Activated CD8-positive, alpha-beta memory T cell treated with anti-CD3 and anti-CD28 coated beads, Interleukin-2, amount 10 ng/mL, durations not matched to agents 7 days and 5 days (primary cell): ENCODE results near the gene RERE. TPM values are rescaled to one million over a fixed set of nuclear protein-coding genes. Genes with fewer than 3 reads are reported as not detected.

Experiments used
- ATAC-seq: fragments of 150-1000 bp; cut with Tn5 transposase; one replicate; pipeline ENCODE4 v1.10.0; 2021; ENCODE audit warnings: moderate library complexity
- CTCF ChIA-PET: fragments of 350-600 bp; sonication (Branson Sonifier 250); formaldehyde crosslinking; loops from one replicate; lab custom pipeline; 2021; ENCODE audit warnings: antibody characterized with exemption; lab: Charles Lee
- DNase-seq: peaks from one replicate; pipeline ENCODE4 v3.0.0-alpha.2; 2020
- H3K27ac Mint-ChIP-seq: one replicate; pipeline ENCODE4 v1.8.0; 2021; ENCODE audit warnings: mild to moderate bottlenecking, mixed read lengths
- H3K27me3 Mint-ChIP-seq: one replicate; pipeline ENCODE4 v1.8.0; 2021; ENCODE audit warnings: mixed read lengths
- H3K36me3 Mint-ChIP-seq: one replicate; pipeline ENCODE4 v1.8.0; 2021; ENCODE audit warnings: mild to moderate bottlenecking, mixed read lengths
- H3K4me1 Mint-ChIP-seq: one replicate; pipeline ENCODE4 v1.8.0; 2021; ENCODE audit warnings: mixed read lengths
- H3K4me3 Mint-ChIP-seq: one replicate; pipeline ENCODE4 v1.8.0; 2021; ENCODE audit warnings: mild to moderate bottlenecking, moderate library complexity, mixed read lengths
- H3K9me3 Mint-ChIP-seq: one replicate; pipeline ENCODE4 v1.8.0; 2022; ENCODE audit warnings: low read depth, mixed read lengths
- total RNA-seq, 2 experiments: library from RNA; stranded (reverse); gene quantifications; one replicate each; pipeline ENCODE4 v1.2.3, GENCODE V29; 2021

RERE gene
- total RNA-seq, 2 experiments from 2014 or later = 38.3 TPM

DNA sequence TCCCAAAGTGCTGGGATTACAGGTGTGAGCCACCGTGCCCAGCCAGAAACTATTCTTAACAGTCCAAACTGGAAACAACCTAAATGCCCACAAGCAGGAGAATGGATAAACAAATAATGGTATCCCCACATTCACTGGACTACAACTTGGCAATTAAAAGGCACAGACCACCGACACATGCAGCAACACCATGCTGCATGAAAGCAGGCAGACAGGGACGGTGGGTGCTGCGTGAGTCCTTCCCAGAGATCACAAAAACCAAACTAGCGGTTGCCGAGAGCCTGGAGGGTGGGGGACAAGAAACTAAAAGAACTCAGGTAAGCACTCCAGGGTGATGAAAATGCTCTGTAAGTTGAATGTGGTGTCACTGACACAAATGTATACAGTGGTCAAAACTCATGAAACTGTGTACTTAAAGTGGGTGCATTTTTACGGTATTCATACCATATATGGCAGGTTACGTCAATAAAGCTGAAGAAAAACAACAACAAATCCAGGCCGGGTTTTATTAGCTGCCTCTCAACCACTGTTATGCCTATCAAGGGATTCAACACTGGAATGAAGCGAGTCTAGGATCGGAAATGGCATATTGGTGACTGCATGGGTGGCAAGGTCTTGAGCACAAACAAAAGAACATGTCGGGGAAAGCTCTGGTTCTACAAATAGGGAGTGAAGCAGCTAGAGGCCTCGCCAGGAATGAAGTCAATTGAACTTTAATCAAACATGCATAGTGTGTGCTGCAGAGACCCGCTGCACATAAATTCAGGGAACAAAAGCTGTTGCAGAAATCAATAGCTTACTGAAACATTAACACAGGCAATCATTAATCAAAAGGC is 447.2 kb downstream of the RERE start:
- no peak for ATAC-seq
- no peak overlapping the region for H3K4me3 Mint-ChIP-seq
- H3K4me1 Mint-ChIP-seq = peaks cover 5% of the 10 kb centered on the region
- CTCF ChIA-PET = interaction anchor here (0.6 to 0.9 kb wide), 2 partner anchors 11 to 353 kb away, joined by 3 read pairs; no protein-coding TSS in a partner anchor
- H3K36me3 Mint-ChIP-seq = peaks cover under 1% of the 10 kb centered on the region
- no peak for DNase-seq
- no peaks in the 10 kb centered on the region for H3K27me3 Mint-ChIP-seq
- H3K9me3 Mint-ChIP-seq = no peaks in the 10 kb centered on the region
- no peak overlapping the region for H3K27ac Mint-ChIP-seq

DNA sequence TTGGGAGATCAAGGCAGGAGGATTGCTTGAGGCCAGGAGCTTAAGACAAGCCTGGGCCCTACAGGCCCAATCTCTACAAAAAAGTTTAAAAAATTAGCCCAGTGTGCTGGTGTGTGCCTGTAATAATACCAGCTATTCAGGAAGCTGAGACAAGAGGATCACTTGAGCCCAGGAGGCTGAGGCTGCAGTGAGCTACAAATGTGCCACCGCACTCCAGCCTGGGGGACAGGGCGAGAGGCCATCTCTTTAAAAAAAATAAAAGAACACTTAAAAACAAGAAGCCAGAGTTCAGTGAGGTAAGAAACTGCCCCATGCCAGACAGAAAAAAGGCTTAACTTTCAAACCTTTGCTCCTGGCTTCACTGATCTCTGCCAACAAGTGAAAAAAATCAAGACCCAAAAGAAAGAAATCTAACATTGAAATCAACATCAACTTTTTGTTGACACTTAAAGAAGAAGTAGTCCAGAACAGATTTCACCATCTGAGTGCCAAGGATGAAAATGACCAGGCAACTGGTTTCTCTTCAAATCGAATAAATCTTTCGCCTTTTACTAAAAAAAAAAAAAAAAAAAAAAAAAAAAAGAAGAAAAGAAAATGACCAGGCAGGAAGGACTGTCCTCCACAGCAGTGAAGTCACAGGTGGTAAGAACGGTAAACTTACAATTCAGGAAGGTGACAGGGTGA is 448.3 kb downstream of the RERE start:
- CTCF ChIA-PET = no interaction called here
- peaks cover 2% of the 10 kb centered on the region for H3K4me1 Mint-ChIP-seq

GRCh38 chr1:8367571-8368194 is 449.8 kb downstream of the RERE start:
- peaks cover 2% of the 10 kb centered on the region for H3K4me1 Mint-ChIP-seq
- peaks cover 1% of the 10 kb centered on the region for H3K36me3 Mint-ChIP-seq
- ATAC-seq (no peak), DNase-seq (no peak)
- no peak overlapping the region for H3K27ac Mint-ChIP-seq
- no peaks in the 10 kb centered on the region for H3K27me3 Mint-ChIP-seq
- H3K9me3 Mint-ChIP-seq = no peaks in the 10 kb centered on the region
- CTCF ChIA-PET = interaction anchor here (0.5 to 0.6 kb wide), 2 partner anchors 441 to 560 kb away, joined by 3 to 4 read pairs; no protein-coding TSS in a partner anchor
- H3K4me3 Mint-ChIP-seq = no peak overlapping the region

More for the DNA sequence above, 448.3 kb downstream of the RERE start:
- ATAC-seq (no peak), DNase-seq (no peak)
- Mint-ChIP-seq H3K9me3 (no peaks in the 10 kb centered on the region), H3K36me3 (peaks cover 1% of the 10 kb centered on the region), H3K27ac (no peak overlapping the region), H3K4me3 (no peak overlapping the region), H3K27me3 (no peaks in the 10 kb centered on the region)

GRCh38 chr1:8365661-8366362 is 451.6 kb downstream of the RERE start:
- CTCF ChIA-PET = no interaction called here

DNA sequence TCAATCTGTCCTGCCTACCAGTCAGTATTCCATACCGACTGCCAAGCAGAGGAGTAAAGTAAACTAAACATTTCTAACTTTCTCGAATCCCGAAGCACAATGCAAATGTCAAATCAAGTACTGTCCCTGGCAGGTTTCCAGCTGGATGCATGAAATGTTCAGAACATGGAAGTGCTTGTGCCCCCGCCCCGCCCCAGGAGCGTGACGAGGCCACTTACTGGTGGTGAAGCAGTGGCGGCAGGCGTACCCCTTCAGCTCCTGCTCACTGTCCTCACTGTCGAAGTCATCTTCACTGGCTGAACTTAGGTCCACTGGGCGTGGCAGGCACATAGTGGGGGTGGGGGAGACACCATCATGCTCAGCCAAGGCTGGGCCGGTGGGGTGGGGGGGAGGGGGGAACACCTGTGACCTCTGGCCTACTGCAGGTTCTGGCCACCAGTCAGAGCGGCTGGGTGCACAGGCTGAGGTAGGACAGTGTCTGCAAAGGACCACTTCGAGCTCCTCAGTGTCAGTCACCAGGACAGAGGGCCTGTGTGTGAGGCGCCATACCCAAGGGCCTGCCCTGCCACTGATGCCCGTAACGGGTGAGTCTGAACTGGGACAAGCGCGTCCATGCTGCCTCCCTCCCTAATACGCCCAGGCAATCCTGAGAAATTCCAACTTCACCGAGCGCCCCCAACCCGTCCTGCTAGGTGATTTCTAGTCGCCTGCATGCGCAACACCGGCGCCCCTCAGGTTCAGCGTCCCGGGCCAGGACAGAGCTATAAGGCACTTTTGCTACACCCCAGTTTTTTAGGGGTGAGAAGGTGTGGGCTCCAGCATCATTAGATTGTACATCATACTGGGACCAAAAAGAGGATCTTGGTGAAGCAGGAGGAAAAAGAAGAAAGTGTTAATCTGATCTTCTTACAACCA is 452.7 kb downstream of the RERE start:
- Mint-ChIP-seq H3K9me3 (no peaks in the 10 kb centered on the region), H3K27me3 (no peaks in the 10 kb centered on the region), H3K36me3 (peaks cover 1% of the 10 kb centered on the region), H3K4me3 (no peak overlapping the region), H3K27ac (no peak overlapping the region), H3K4me1 (peaks cover 2% of the 10 kb centered on the region)
- CTCF ChIA-PET = no interaction called here
- ATAC-seq = no peak
- DNase-seq = no peak

More at GRCh38 chr1:8365661-8366362, 451.6 kb downstream of the RERE start:
- H3K27me3 Mint-ChIP-seq = no peaks in the 10 kb centered on the region
- peaks cover 1% of the 10 kb centered on the region for H3K36me3 Mint-ChIP-seq
- ATAC-seq (no peak), DNase-seq (no peak)
- no peak overlapping the region for H3K4me3 Mint-ChIP-seq
- no peaks in the 10 kb centered on the region for H3K9me3 Mint-ChIP-seq
- H3K4me1 Mint-ChIP-seq = peaks cover 2% of the 10 kb centered on the region
- no peak overlapping the region for H3K27ac Mint-ChIP-seq

GRCh38 chr1:8363767-8364301 is 453.6 kb downstream of the RERE start:
- no peaks in the 10 kb centered on the region for H3K4me1 Mint-ChIP-seq

DNA sequence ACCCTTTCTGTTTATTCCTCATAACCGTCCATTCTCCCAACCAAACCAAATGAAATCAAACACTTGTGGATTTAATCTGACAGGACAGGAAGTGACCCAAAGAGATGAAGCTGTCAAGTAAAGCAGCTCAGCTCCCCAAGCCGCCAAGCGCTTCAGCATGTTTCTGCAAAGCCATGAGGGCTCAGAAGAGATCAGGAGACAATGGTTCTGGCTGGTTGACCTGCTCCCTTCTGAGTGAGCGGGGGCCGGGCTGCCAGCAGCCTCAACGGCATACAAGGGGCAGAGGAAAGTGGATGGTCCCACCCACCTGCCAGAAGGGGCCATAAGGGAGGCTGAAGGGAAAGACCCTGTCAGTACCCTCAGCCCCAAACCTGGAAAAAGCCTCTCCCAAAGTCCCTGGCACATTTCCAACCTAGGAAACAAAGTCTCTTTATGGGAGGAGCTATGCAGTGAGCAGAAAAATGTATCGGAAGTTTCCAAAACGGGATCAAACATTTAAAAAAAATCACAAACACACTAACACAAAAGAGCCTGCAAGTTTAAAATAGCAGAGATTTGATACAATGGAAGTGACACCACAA is 454.2 kb downstream of the RERE start:
- no peak overlapping the region for H3K27ac Mint-ChIP-seq
- no peak for ATAC-seq
- no peak overlapping the region for H3K4me3 Mint-ChIP-seq
- no peaks in the 10 kb centered on the region for H3K27me3 Mint-ChIP-seq
- no peak for DNase-seq
- peaks cover 3% of the 10 kb centered on the region for H3K36me3 Mint-ChIP-seq
- CTCF ChIA-PET = no interaction called here
- H3K9me3 Mint-ChIP-seq = no peaks in the 10 kb centered on the region
- no peaks in the 10 kb centered on the region for H3K4me1 Mint-ChIP-seq

More at GRCh38 chr1:8363767-8364301, 453.6 kb downstream of the RERE start:
- H3K27ac Mint-ChIP-seq = no peak overlapping the region
- peaks cover 1% of the 10 kb centered on the region for H3K36me3 Mint-ChIP-seq
- CTCF ChIA-PET = no interaction called here
- no peak for ATAC-seq
- H3K27me3 Mint-ChIP-seq = no peaks in the 10 kb centered on the region
- DNase-seq = no peak
- H3K9me3 Mint-ChIP-seq = no peaks in the 10 kb centered on the region
- no peak overlapping the region for H3K4me3 Mint-ChIP-seq

GRCh38 chr1:8362701-8363101 is 454.7 kb downstream of the RERE start:
- CTCF ChIA-PET = no interaction called here
- Mint-ChIP-seq H3K27ac (no peak overlapping the region), H3K4me1 (no peaks in the 10 kb centered on the region), H3K4me3 (no peak overlapping the region), H3K27me3 (no peaks in the 10 kb centered on the region), H3K36me3 (peaks cover 6% of the 10 kb centered on the region), H3K9me3 (no peaks in the 10 kb centered on the region)
- ATAC-seq (no peak), DNase-seq (no peak)

DNA sequence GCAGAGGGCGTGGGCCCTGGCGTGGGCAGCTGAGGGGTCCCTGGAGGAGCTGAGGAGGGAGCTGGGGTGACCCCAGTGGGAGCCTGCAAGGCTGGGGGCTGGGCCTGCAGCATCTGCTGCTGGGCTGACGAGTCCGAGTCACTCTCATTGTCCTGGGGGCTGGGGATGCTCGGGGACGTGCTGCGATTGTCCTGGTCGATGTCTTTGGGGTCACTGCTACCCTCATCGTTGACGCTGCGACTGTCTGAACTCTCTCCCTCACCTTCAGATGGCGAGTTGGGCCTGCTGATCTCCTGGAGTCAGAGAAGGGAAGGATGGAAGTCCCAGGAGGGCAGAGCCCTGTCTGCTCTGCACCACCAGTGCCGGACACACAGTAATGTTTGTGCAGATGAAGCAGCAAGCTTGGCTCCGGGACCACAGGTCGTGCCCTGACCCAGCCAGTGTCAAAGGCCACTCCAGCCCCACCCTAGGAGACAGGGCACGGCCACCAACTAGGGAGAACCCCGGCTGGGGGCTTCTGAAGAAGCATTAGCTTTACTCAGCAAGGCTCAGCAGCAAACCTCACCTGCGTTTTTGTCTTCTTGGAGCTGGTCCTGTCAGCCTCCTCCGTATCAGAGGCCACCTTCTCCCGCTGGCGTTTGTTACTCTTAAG is 456.1 kb downstream of the RERE start:
- H3K27me3 Mint-ChIP-seq = no peaks in the 10 kb centered on the region
- ATAC-seq = no peak
- H3K27ac Mint-ChIP-seq = no peak overlapping the region
- H3K4me3 Mint-ChIP-seq = no peak overlapping the region
- peaks cover 6% of the 10 kb centered on the region for H3K36me3 Mint-ChIP-seq
- CTCF ChIA-PET = no interaction called here
- H3K9me3 Mint-ChIP-seq = no peaks in the 10 kb centered on the region
- no peak for DNase-seq
- no peaks in the 10 kb centered on the region for H3K4me1 Mint-ChIP-seq

DNA sequence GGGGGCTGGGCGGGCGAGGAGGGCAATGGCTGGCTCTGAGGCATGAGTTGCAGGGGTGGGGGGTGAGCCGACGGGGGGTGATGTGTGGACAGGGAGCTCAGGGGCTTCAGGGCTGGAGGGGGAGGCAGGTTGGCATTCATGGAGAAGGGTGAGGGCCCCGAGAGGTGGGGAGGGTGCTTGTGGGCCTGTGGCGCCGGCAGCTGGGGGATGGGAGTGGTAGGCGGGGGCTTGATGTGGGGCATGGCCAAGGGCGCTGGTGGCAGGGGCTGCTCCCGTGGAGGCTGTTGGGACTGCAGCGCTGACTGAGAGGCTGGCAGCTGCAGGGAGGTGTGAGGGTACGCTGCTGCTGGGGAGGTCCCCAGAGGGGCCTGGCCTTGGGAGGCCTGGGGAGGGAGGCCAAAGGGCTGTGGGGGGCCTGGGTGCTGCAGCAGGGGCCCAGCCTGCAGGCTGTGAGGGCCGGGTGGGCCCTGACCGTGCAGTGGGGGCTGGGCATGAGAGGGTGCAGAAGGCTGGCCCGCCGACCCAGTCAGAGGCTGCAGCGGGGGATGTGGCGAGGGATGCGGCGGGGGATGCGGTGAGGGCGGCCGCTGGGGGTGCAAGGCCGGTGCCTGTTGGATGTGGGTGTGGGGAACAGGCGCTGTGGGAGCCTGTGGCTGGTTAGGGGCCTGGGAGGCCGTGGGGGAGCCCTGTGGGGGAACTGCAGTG is 456.8 kb downstream of the RERE start:
- Mint-ChIP-seq H3K27ac (no peak overlapping the region), H3K9me3 (no peaks in the 10 kb centered on the region), H3K4me3 (no peak overlapping the region), H3K27me3 (no peaks in the 10 kb centered on the region), H3K36me3 (peaks cover 6% of the 10 kb centered on the region), H3K4me1 (no peaks in the 10 kb centered on the region)
- DNase-seq (no peak), ATAC-seq (no peak)
- CTCF ChIA-PET = no interaction called here
